ENCODE results near the gene GRK6.
A peak's percentile ranks its signal among the peaks of the same experiment; 100 is the strongest.

Gene GRK6

GRCh38 chr5:177426566-177427210 lies at the start of gene GRK6:
Gene GRK6 (plus strand): TSS chr5:177426676. CDS start chr5:177426846, 170 bp downstream.
- DNase-seq (ENCODE audit: low read depth in 2 of 2): no peak

- DNase-seq (ENCODE audit: low read depth in 2 of 2): no peak
Observed at GRCh38 chr5:177377851-177378776, 48.4 kb upstream of the GRK6 start.

GRCh38 chr5:177378884-177379883 lies 47.3 kb upstream of the GRK6 start:
- DNase-seq (ENCODE audit: low read depth in 2 of 2): peak; percentile 58 to 60

GRCh38 chr5:177380805-177381126 lies 45.7 kb upstream of the GRK6 start:
- no peak for DNase-seq (ENCODE audit: low read depth in 2 of 2)

GRCh38 chr5:177382423-177383029 lies 44.0 kb upstream of the GRK6 start:
- no peak for DNase-seq (ENCODE audit: low read depth in 2 of 2)

GRCh38 chr5:177383181-177383580 lies 43.3 kb upstream of the GRK6 start:
- no peak for DNase-seq (ENCODE audit: low read depth in 2 of 2)

GRCh38 chr5:177384134-177384533 lies 42.3 kb upstream of the GRK6 start, which contains the start of gene SLC34A1:
Gene SLC34A1 (plus strand): TSS chr5:177384434. CDS start chr5:177385742, 1,308 bp downstream.
- no peak for DNase-seq (ENCODE audit: low read depth in 2 of 2)

- DNase-seq (ENCODE audit: low read depth in 2 of 2): no peak
Observed at GRCh38 chr5:177385720-177386119, 40.8 kb upstream of the GRK6 start.

GRCh38 chr5:177386542-177386941 lies 39.9 kb upstream of the GRK6 start:
- no peak for DNase-seq (ENCODE audit: low read depth in 2 of 2)

- DNase-seq (ENCODE audit: low read depth in 2 of 2): no peak
Observed at GRCh38 chr5:177387405-177387804, 39.1 kb upstream of the GRK6 start.

GRCh38 chr5:177388521-177389052 lies 37.9 kb upstream of the GRK6 start:
- no peak for DNase-seq (ENCODE audit: low read depth in 2 of 2)

- DNase-seq (ENCODE audit: low read depth in 2 of 2): peak in 1 of 2 experiments; percentile 33
Observed at GRCh38 chr5:177389241-177390169, 37.0 kb upstream of the GRK6 start.

- DNase-seq (ENCODE audit: low read depth in 2 of 2): peak; percentile 70 to 72
Observed at GRCh38 chr5:177390363-177391300, 35.8 kb upstream of the GRK6 start.

GRCh38 chr5:177392765-177393164 lies 33.7 kb upstream of the GRK6 start:
- no peak for DNase-seq (ENCODE audit: low read depth in 2 of 2)

GRCh38 chr5:177393206-177393765 lies 33.2 kb upstream of the GRK6 start:
- DNase-seq (ENCODE audit: low read depth in 2 of 2): no peak

- DNase-seq (ENCODE audit: low read depth in 2 of 2): no peak
Observed at GRCh38 chr5:177393990-177394389, 32.5 kb upstream of the GRK6 start.

GRCh38 chr5:177396078-177396477 lies 30.4 kb upstream of the GRK6 start:
- no peak for DNase-seq (ENCODE audit: low read depth in 2 of 2)

GRCh38 chr5:177396807-177397206 lies 29.7 kb upstream of the GRK6 start:
- DNase-seq (ENCODE audit: low read depth in 2 of 2): no peak
